ENCODE results near the gene F13B. TPM values are rescaled to one million over a fixed set of nuclear protein-coding genes. Genes with fewer than 3 reads are reported as not detected.
"Not testable (repeated sequence)": the region's sequence is repeated elsewhere in the genome, so short reads cannot be mapped to it uniquely, and the experiment has no call there.

Gene F13B
- total RNA-seq (2014; rRNA removed; shearing (Covaris generic)) = not detected in 2 replicates

GRCh38 chr1:197066719-197067456 lies at the start of gene F13B:
F13B (minus strand) TSS chr1:197067260; CDS start chr1:197067223, 37 bp downstream.
- DNase-seq (ENCODE audit: low spot score) = no peak

GRCh38 chr1:197116156-197116555 lies 49.1 kb upstream of the F13B start:
- no peak for DNase-seq (ENCODE audit: low spot score)

GRCh38 chr1:197106869-197107268 lies 39.8 kb upstream of the F13B start:
- no peak for DNase-seq (ENCODE audit: low spot score)

- DNase-seq (ENCODE audit: low spot score) = no peak
Observed at GRCh38 chr1:197103300-197103699, 36.2 kb upstream of the F13B start.

- DNase-seq (ENCODE audit: low spot score) = no peak
Observed at GRCh38 chr1:197101978-197102377, 34.9 kb upstream of the F13B start.

- DNase-seq (ENCODE audit: low spot score) = no peak
Observed at GRCh38 chr1:197100677-197101076, 33.6 kb upstream of the F13B start.

GRCh38 chr1:197099444-197099843 lies 32.4 kb upstream of the F13B start:
- DNase-seq (ENCODE audit: low spot score) = no peak

GRCh38 chr1:197096971-197097370 lies 29.9 kb upstream of the F13B start:
- DNase-seq (ENCODE audit: low spot score) = not testable (repeated sequence)

GRCh38 chr1:197096137-197096536 lies 29.1 kb upstream of the F13B start:
- DNase-seq (ENCODE audit: low spot score) = no peak

- no peak for DNase-seq (ENCODE audit: low spot score)
Observed at GRCh38 chr1:197093226-197093885, 26.3 kb upstream of the F13B start.

- DNase-seq (ENCODE audit: low spot score) = no peak
Observed at GRCh38 chr1:197092491-197093023, 25.5 kb upstream of the F13B start.

GRCh38 chr1:197083474-197083873 lies 16.4 kb upstream of the F13B start:
- DNase-seq (ENCODE audit: low spot score) = no peak

- no peak for DNase-seq (ENCODE audit: low spot score)
Observed at GRCh38 chr1:197081117-197081753, 14.2 kb upstream of the F13B start.

GRCh38 chr1:197080323-197080722 lies 13.3 kb upstream of the F13B start:
- DNase-seq (ENCODE audit: low spot score) = no peak

GRCh38 chr1:197076585-197076984 lies 9.5 kb upstream of the F13B start:
- DNase-seq (ENCODE audit: low spot score) = no peak

GRCh38 chr1:197073978-197074377 lies 6.9 kb upstream of the F13B start:
- no peak for DNase-seq (ENCODE audit: low spot score)

GRCh38 chr1:197067457-197067818 lies 378 bp upstream of the F13B start:
- no peak for DNase-seq (ENCODE audit: low spot score)

- no peak for DNase-seq (ENCODE audit: low spot score)
Observed at GRCh38 chr1:197066277-197066676, 783 bp downstream of the F13B start.

- no peak for DNase-seq (ENCODE audit: low spot score)
Observed at GRCh38 chr1:197065559-197065958, 1.5 kb downstream of the F13B start.

GRCh38 chr1:197063212-197063611 lies 3.8 kb downstream of the F13B start:
- no peak for DNase-seq (ENCODE audit: low spot score)

GRCh38 chr1:197062692-197063091 lies 4.4 kb downstream of the F13B start:
- no peak for DNase-seq (ENCODE audit: low spot score)

- no peak for DNase-seq (ENCODE audit: low spot score)
Observed at GRCh38 chr1:197049100-197049499, 18.0 kb downstream of the F13B start.
